ENCODE measurements around the gene PDGFD.

PDGFD gene

GRCh38 chr11:103948187-103948763 is 215.7 kb downstream of the PDGFD start:
- DNase-seq = no peak

DNA sequence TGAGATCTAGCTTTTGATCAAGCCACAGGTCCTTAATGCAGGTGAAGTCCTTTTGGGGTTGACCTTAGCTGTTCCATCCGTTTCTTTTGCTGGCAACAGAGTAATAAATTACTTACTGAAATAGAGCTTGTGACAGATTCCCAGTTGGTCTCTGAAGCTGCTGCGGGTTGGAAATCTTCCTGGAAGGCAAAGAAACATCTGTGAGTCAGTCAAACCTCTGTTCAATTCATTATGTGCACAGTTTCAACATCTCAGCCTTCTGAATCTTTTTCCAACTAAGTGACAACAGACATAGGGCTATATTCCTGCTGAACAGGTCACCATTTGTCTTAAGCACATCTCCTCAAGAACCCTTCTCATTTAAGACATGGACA is 216.4 kb downstream of the PDGFD start:
- DNase-seq = no peak

DNA sequence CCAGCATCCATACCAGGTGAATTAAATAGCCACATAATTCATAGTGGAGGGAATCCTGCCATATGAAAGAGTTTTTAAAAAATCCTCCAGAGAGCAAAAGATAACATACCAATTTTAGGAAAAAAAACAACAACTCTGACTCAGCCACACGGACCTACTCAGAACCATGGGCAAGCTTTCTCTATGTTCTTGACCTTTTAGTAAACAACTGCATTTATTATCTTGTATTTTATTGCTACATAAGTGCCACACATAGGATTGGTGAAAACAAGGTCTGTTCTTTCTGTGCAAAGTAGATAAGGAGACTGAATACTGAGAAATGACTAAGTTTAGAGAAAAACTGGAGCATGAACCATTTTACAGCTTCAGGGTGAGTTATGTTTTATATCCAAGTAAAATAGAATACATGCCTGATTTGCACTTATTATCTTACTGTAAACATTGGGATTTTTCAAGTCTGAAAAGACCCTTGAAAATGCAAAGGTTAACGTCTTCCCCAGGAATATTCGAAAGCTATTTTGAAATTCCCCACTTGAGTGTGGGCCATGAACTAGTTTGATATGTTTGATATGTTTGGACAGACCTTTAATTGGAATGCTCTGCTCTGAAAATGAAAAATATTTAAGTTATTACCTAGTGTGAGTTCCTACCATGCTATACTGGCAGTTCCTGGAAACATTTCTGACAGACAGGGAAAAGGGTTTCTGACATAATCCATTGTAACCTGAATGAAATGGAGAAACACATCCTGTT is 217.0 kb downstream of the PDGFD start:
- no peak for DNase-seq

DNA sequence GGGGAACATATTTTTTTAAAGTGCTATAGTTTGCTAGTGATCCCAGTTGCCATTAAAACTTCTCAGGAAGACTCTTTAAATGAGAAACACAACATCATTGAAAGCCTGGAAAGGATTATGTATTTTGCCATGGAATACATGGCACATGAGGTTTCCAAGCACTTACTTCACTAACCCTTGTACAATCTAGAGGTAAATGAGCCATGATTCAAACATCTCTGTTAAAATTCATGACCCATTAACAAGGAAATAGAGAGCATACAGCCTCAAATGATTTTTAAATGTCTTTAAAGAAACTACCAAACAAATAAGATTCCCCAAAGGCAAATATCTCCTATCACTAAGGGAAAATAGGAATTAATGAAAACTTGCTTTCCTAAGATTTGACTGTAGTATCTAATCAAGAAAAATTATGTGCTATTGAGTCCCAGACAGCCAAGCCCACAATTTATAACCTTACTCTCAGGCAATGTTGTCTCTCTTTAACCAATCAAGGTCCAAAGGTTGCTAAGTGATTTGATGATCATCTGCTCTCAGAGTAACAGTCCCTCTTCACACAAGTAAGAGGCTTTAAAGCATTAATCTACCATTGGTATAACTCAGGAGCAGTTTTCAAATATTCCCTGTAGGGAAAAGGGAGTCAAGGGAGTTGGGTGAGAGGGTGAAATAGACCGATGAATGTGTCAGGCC is 219.6 kb downstream of the PDGFD start:
- no peak for DNase-seq

DNA sequence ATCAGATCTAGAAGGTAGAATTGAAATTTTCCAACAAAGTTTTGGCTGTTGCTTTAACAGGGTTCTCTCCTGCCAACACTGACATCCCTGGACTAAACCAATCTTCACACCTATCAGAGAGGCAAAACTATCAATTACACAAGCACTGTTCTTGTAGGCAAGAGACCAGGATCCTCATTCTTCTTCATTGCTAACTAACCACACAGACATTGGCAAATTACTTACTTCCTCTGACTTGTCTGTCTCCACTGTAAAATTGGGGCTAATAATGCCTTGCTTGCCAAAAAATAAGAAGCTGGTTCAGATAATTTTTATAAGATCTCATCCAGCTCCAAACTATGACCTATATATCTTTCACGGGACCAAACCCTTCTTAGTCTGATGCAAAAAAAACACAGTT is 221.3 kb downstream of the PDGFD start:
- no peak for DNase-seq

DNA sequence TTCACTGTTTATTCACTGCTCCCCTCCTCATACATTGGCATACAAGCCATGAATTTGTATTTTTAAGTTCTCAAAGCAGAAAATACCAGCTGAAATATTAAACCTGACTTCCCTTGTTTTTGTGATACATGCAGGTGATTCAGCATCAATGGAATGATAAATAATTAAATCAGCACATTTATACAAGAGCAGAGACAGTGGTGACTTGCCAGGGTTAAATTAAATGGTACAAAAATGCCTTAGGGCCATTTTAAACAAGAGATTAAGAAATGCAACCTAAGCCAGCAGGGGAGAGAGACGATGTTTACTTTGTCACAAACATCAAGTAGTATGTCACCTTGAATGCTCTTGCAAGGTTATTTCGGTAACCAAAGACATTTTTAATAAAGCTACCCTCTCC is 223.4 kb downstream of the PDGFD start:
- no peak for DNase-seq

DNA sequence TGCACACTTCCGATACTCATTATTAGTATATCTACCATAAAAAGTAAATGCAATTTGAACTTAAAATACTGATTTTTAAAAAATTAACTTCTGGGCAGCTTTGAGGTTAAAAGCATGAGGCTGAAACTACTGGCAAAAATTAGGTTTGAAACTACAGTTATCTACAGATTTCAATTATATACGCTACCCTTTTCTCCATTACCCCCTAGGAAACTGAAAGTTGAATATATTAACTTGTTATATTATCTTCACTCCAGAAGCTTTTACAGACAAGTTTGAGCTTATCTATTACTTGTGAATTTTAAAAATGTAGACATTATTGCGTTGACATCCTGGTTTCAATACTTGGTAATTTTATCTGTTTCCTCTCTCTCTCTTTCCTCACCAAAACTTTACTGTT is 224.3 kb downstream of the PDGFD start:
- no peak for DNase-seq

- no peak for DNase-seq
Measured at GRCh38 chr11:103936059-103936458, 227.9 kb downstream of the PDGFD start.

GRCh38 chr11:103935219-103935618 is 228.7 kb downstream of the PDGFD start:
- DNase-seq = no peak

DNA sequence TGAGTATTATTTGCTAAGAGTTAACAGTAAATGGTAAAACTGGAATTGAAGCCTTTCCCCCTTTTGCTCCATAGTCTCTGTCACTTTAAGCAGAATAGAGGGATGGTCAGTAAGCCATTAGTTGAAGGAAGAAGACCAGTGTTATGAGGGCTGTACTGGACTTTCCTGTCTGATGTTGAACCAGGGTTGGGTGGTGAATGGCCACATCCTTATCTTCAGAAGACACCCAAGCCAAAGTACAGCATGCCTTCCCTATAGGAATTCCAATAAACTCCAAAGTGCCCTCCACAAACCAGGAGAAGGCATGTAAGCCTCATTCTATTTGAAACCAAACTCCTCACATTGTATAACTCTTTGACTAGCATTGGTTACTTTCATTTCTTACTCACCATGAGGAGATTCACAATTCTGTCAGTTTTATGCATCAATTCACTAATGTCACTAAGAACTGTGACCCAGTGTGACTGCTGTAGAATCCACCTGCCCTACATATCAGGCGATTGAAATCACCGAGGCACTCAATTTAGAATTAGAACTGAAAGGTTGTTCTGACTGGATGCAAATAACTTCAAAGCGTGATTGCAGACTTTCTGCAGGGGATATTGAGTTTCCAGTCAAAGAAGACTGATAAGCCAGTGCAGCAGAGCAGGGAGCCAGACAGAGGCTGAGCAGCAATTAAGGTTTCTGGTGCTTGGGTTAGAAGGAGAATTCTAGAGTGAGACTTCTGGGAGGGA is 234.6 kb downstream of the PDGFD start:
- DNase-seq = no peak

DNA sequence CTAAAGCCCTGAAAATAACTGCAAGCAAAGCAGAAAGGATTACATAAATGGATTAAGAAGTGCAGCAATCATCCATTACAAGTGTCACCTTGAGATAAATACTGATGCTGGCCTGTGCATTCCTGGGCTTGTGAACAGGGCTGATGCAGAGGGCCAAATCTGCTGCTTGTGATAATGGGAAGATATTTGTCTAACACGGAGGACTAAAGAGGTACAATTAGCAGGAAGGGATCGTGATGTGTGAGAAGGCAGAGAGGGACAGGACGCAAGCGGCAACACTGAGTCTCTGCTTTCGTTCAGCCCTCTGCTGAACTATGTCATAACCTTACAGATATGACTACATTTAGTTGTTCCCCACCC is 235.2 kb downstream of the PDGFD start:
- DNase-seq = no peak

DNA sequence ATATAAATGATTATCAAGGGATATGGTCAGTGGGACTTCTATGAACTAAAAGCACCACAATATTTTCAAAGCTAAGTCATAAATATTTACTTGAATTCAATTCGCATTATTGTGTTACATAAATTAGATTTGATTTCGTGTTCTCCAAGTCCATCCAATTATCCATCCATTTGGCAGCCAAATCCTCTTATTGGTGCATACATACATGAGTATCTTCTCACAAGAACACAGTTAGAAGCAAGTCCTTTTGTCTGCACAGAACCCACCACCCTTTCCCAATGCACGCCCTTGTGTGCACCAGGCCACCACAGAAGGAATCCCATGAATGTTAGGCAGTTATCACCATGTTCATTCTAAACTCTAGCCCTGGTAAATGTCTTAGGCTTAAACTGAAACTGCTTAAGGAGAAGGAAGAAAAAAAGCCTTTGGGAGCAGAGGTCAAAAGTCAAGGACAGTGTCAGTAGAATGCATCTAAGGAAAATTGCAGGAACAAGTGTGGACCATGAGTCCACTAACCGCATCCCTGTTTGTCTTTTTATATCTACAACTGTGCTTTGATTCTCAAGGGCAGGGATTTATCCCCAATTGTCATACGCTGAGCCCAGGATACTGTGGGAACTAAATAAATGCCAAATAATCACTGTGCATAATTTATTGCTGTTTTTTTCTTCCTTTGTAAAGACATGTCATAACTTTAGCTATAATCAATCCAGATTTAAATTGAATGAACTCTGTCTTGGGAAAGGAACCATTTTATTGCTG is 235.7 kb downstream of the PDGFD start:
- DNase-seq = no peak

- no peak for DNase-seq
Measured at GRCh38 chr11:103927535-103927934, 236.4 kb downstream of the PDGFD start.

DNA sequence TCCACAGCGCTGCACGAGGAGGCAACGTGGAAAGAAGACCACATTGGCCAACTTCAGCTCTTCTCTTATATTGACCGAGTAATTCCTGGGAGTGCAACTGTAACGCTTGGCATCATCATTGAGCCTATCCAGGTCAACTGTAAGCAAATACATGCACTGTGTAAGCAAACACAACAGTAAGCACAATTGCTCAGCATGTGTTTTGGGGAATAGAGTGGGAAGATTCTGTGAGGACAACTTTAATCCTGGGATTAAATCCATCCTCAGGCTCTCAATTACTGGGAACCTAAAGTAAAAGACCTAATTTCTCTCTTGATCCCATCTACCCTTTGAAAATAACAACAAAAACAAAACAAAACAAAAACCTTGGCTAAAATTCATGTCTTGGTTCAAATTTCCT is 237.0 kb downstream of the PDGFD start:
- DNase-seq = no peak

- no peak for DNase-seq
Measured at GRCh38 chr11:103924166-103925013, 239.6 kb downstream of the PDGFD start.

GRCh38 chr11:103923451-103923931 is 240.5 kb downstream of the PDGFD start:
- no peak for DNase-seq

DNA sequence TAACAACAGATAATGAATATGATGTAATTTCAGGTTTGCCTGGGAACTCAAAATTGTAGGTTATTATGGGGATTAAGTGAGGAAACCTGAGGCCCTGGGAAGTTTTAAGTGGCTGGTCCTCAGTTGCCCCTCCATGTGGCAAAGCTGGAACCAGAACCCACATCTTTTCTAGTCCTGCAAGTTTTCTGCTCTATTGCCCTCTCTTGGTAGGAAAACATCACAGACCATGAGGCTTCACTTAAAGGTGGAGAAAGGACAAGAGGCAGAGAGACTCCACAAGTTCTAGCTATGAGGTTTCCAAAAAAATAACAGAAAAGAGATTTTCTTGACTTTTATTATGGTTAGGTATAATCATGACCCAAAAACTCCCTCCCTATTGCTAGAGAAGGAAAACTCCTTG is 243.0 kb downstream of the PDGFD start:
- no peak for DNase-seq

GRCh38 chr11:103920449-103920848 is 243.5 kb downstream of the PDGFD start:
- DNase-seq = no peak

DNA sequence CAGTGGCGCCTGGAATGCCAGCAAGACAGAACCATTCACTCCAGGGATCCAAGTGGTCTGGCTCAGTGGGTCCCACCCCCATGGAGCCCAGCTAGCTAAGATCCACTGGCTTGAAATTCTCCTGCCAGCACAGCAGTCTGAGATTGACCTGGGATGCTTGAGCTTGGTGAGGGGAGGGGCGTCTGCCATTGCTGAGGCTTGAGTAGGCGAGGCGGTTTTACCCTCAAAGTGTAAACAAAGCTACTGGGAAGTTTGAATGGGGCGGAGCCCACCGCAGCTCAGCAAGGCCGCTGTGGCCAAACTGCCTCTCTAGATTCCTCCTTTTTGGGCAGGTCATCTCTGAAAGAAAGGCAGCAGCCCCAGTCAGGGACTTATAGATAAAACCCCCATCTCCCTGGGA is 253.2 kb downstream of the PDGFD start:
- no peak for DNase-seq

- DNase-seq = no peak
Measured at GRCh38 chr11:103907548-103908455, 256.1 kb downstream of the PDGFD start.

- DNase-seq = no peak
Measured at GRCh38 chr11:103907136-103907535, 256.8 kb downstream of the PDGFD start.
